DND-41 (cell line): ENCODE results near the gene ACTL9.

Source experiments
- ATAC-seq: fragments of 200-7000 bp; cut with Tn5 transposase; 3 replicates; pipeline ENCODE4 v1.9.1; 2021; ENCODE audit warnings: low read depth; ENCODE audit not compliant: insufficient read depth
- DNase-seq: peaks from one replicate; pipeline ENCODE4 v3.0.0-alpha.2; 2020
- H2AFZ ChIP-seq: 2 replicates; pipeline ENCODE4 v1.6.0; 2012; ENCODE audit warnings: low read depth, low read length
- H3K27ac ChIP-seq: 2 replicates; pipeline ENCODE4 v1.5.1; 2012; ENCODE audit warnings: low read length, inconsistent platforms
- H3K27me3 ChIP-seq: fragments of 200-600 bp; sonication (generic); 2 replicates; pipeline ENCODE4 v1.6.0; 2012; ENCODE audit warnings: low read length, mild to moderate bottlenecking, inconsistent platforms; ENCODE audit not compliant: insufficient read depth, poor library complexity
- H3K36me3 ChIP-seq: 2 replicates; pipeline ENCODE4 v1.5.1; 2012; ENCODE audit warnings: low read length, inconsistent platforms; ENCODE audit not compliant: insufficient read depth
- H3K4me1 ChIP-seq: 2 replicates; pipeline ENCODE4 v1.5.1; 2012; ENCODE audit warnings: mild to moderate bottlenecking, low read length; ENCODE audit not compliant: insufficient read depth
- H3K4me2 ChIP-seq: 2 replicates; pipeline ENCODE4 v1.6.0; 2012; ENCODE audit warnings: mild to moderate bottlenecking, moderate library complexity, low read length, inconsistent platforms; ENCODE audit not compliant: insufficient read depth
- H3K4me3 ChIP-seq, 2 experiments: fragments of 200-600 bp in 1 of 2; shearing (Covaris generic) in 1 of 2; 2 replicates each; pipeline ENCODE4 v1.5.1; 2012 to 2016; ENCODE audit warnings: inconsistent platforms in 2 of 2, low read length in 2 of 2, mild to moderate bottlenecking in 2 of 2, low read depth in 1 of 2, moderate library complexity in 1 of 2
- H3K79me2 ChIP-seq: 2 replicates; pipeline ENCODE4 v1.6.0; 2012; ENCODE audit warnings: low read length, inconsistent platforms; ENCODE audit not compliant: insufficient read depth
- H3K9ac ChIP-seq: 2 replicates; pipeline ENCODE4 v1.6.0; 2012; ENCODE audit warnings: low read depth, mild to moderate bottlenecking, inconsistent platforms, low read length, moderate library complexity
- H3K9me3 ChIP-seq: 2 replicates; pipeline ENCODE4 v1.5.1; 2012; ENCODE audit warnings: low read length, moderate library complexity, mild to moderate bottlenecking, inconsistent platforms; ENCODE audit not compliant: insufficient read depth, severe bottlenecking
- H4K20me1 ChIP-seq: 2 replicates; pipeline ENCODE4 v1.6.0; 2012; ENCODE audit warnings: low read length; ENCODE audit not compliant: insufficient read depth
- EZH2 ChIP-seq: IDR thresholded peaks from 3 replicates; pipeline ENCODE4 v1.6.1; 2012; ENCODE audit warnings: borderline replicate concordance, low read depth, mild to moderate bottlenecking, moderate library complexity, low read length, inconsistent platforms; ENCODE audit not compliant: severe bottlenecking
- TF ChIP-seq, protein P1 (sequence below): IDR thresholded peaks from 2 replicates; pipeline ENCODE4 v1.5.1; 2012; ENCODE audit warnings: borderline replicate concordance, low read length, moderate library complexity, mild to moderate bottlenecking; ENCODE audit not compliant: poor library complexity, severe bottlenecking; ENCODE audit errors: extremely low read depth

Gene ACTL9

DNA sequence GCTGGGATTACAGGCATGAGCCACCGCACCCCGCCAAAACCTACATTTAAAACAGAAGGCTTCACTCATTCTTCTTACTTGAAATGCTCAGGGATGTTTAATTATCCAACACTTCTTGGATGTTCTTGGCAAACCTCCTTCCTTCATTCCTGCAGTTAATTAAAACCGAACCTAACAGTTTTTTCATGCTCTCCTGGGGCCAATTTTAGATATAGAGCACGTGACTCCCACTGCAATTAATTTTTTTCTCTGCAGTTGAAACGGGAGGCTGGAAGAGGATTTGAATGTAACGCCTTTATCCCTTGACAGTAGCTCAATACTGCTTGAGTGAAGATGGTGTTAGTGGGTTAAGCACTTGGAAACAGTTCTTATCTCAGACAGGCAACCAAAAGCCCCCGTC is 4.6 kb upstream of the ACTL9 start:
- Histone ChIP-seq H3K9ac (no peak overlapping the region), H3K36me3 (no peaks in the 10 kb centered on the region), H3K4me1 (peaks cover 59% of the 10 kb centered on the region), H3K27me3 (no peaks in the 10 kb centered on the region), H3K79me2 (no peaks in the 10 kb centered on the region), H3K4me3 (no peak overlapping the region), H3K4me2 (no peak overlapping the region), H3K27ac (peak overlapping the region; percentile 60; the same call in 1 of the 2 replicates), H2AFZ (no peak overlapping the region), H4K20me1 (no peaks in the 10 kb centered on the region), H3K9me3 (no peaks in the 10 kb centered on the region)
- DNase-seq, result no peak
- ATAC-seq, result no peak
- TF ChIP-seq, protein P1, sequence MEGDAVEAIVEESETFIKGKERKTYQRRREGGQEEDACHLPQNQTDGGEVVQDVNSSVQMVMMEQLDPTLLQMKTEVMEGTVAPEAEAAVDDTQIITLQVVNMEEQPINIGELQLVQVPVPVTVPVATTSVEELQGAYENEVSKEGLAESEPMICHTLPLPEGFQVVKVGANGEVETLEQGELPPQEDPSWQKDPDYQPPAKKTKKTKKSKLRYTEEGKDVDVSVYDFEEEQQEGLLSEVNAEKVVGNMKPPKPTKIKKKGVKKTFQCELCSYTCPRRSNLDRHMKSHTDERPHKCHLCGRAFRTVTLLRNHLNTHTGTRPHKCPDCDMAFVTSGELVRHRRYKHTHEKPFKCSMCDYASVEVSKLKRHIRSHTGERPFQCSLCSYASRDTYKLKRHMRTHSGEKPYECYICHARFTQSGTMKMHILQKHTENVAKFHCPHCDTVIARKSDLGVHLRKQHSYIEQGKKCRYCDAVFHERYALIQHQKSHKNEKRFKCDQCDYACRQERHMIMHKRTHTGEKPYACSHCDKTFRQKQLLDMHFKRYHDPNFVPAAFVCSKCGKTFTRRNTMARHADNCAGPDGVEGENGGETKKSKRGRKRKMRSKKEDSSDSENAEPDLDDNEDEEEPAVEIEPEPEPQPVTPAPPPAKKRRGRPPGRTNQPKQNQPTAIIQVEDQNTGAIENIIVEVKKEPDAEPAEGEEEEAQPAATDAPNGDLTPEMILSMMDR, result no peak
- TF ChIP-seq EZH2, result no peak

DNA sequence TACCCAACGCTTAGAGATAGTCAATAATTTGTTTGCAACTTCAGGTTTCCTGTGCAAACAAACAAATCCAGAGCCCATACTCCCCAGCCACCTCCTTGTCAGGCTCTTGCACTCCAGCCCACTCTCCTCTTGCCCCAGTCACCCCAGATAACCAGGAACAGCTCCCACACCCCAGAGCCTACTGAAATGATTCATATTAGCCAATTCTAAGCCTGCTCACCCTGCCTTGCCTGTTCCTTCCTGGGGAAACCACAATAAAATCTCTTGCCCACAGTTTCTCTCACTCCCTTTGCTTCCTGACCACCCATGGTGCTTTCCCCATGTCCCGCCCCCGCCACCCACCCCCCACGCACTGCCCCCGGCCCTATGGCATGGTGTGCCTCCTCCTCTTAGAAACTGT is 3.8 kb upstream of the ACTL9 start:
- H4K20me1 ChIP-seq, result no peaks in the 10 kb centered on the region
- H3K9ac ChIP-seq, result no peak overlapping the region; the same call in 1 of the 2 replicates
- H2AFZ ChIP-seq, result no peak overlapping the region
- H3K27ac ChIP-seq, result peak overlapping the region; percentile 72
- H3K9me3 ChIP-seq, result no peaks in the 10 kb centered on the region
- H3K4me3 ChIP-seq, result no peak overlapping the region; a peak in 1 of 4 replicates
- no peaks in the 10 kb centered on the region for H3K27me3 ChIP-seq
- ATAC-seq (peak; percentile 84), DNase-seq (peak; percentile 74)
- H3K36me3 ChIP-seq, result no peaks in the 10 kb centered on the region
- peaks cover 59% of the 10 kb centered on the region for H3K4me1 ChIP-seq
- no peaks in the 10 kb centered on the region for H3K79me2 ChIP-seq
- peak overlapping the region; percentile 39 for H3K4me2 ChIP-seq
- TF ChIP-seq, protein P1, result no peak
- no peak for TF ChIP-seq EZH2

DNA sequence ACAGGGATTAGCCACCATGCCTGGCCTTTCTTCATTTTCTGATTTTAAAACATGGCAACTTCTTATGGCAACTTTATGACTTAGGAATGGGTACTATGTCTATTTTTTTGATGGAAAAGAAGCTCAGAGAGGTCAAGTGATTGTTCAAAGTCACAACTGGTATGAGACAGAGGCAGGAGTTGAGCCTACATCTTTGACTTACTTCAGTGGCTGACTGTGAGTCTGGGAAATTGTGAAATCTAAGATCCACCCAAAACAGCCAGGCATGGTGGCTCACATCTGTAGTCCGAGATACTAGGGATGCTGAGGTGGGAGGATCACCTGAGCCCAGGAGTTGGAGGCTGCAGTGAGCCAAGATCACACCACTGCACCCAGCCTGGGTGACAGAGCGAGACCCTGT is 2.4 kb upstream of the ACTL9 start:
- no peak overlapping the region for H3K9ac ChIP-seq
- H3K4me1 ChIP-seq, result peaks cover 55% of the 10 kb centered on the region
- H3K27ac ChIP-seq, result no peak overlapping the region; the same call in 1 of the 2 replicates

More for the DNA sequence above, 2.4 kb upstream of the ACTL9 start:
- Histone ChIP-seq H2AFZ (no peak overlapping the region), H3K4me2 (no peak overlapping the region), H3K36me3 (no peaks in the 10 kb centered on the region), H3K4me3 (no peak overlapping the region), H3K9me3 (no peaks in the 10 kb centered on the region), H3K27me3 (no peaks in the 10 kb centered on the region), H3K79me2 (no peaks in the 10 kb centered on the region), H4K20me1 (no peaks in the 10 kb centered on the region)
- TF ChIP-seq, protein P1, result no peak
- no peak for TF ChIP-seq EZH2
- no peak for ATAC-seq
- no peak for DNase-seq
